Loucy (cell line): ENCODE measurements around the gene TAS2R60.

ENCODE experiments used
- EZH2phosphoT487 ChIP-seq: fragments of 200-600 bp; IDR thresholded peaks from 2 replicates; pipeline ENCODE4 v1.6.1; 2018; ENCODE audit warnings: antibody characterized with exemption, mild to moderate bottlenecking, moderate library complexity, borderline replicate concordance
- TF ChIP-seq, protein P1 (sequence below): fragments of 200-600 bp; sonication (generic); conservative IDR thresholded peaks from 2 replicates; pipeline ENCODE4 v1.5.1; 2014; ENCODE audit warnings: mild to moderate bottlenecking, antibody characterized with exemption, low read length

GRCh38 chr7:143449793-143450192 is 6.5 kb downstream of the TAS2R60 start:
- TF ChIP-seq, protein P1, sequence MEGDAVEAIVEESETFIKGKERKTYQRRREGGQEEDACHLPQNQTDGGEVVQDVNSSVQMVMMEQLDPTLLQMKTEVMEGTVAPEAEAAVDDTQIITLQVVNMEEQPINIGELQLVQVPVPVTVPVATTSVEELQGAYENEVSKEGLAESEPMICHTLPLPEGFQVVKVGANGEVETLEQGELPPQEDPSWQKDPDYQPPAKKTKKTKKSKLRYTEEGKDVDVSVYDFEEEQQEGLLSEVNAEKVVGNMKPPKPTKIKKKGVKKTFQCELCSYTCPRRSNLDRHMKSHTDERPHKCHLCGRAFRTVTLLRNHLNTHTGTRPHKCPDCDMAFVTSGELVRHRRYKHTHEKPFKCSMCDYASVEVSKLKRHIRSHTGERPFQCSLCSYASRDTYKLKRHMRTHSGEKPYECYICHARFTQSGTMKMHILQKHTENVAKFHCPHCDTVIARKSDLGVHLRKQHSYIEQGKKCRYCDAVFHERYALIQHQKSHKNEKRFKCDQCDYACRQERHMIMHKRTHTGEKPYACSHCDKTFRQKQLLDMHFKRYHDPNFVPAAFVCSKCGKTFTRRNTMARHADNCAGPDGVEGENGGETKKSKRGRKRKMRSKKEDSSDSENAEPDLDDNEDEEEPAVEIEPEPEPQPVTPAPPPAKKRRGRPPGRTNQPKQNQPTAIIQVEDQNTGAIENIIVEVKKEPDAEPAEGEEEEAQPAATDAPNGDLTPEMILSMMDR, result no peak
- TF ChIP-seq EZH2phosphoT487, result no peak
